K562 (cell line): ENCODE measurements around the gene ANKRD13D.

Experiments
- CBX3 ChIP-seq, 2 experiments: IDR thresholded peaks; 1 replicate in 1 of 2; 2 replicates in 1 of 2; pipeline ENCODE4 v1.6.1; 2012; ENCODE audit warnings: inconsistent platforms in 2 of 2, low read length in 2 of 2, borderline replicate concordance in 1 of 2, control low read depth in 1 of 2
- CTCF ChIP-seq, 3 experiments: IDR thresholded peaks in 2 of 3; conservative IDR thresholded peaks in 1 of 3; 2 replicates each; pipeline ENCODE4 v1.5.1; 2011 to 2012; ENCODE audit warnings: low read length in 3 of 3, mild to moderate bottlenecking in 3 of 3, control low read depth in 2 of 3, improper control_type of control experiment in 1 of 3, inconsistent platforms in 1 of 3, low read depth in 1 of 3, mixed read lengths in 1 of 3, moderate library complexity in 1 of 3; ENCODE audit not compliant: insufficient read depth in 2 of 3
- GATA2 ChIP-seq: sonication (generic); formaldehyde crosslinking; IDR thresholded peaks from 2 replicates; pipeline ENCODE4 v1.4.0; 2020; ENCODE audit warnings: mild to moderate bottlenecking, missing genetic modification reagents
- GATAD2B ChIP-seq: fragments of 450-650 bp; IDR thresholded peaks from 2 replicates; pipeline ENCODE4 v1.6.1; 2017; ENCODE audit warnings: mild to moderate bottlenecking, borderline replicate concordance
- HDAC2 ChIP-seq: fragments of 450-650 bp; IDR thresholded peaks from 2 replicates; pipeline ENCODE4 v1.6.1; 2016; ENCODE audit warnings: mild to moderate bottlenecking
- HMGXB4 ChIP-seq: sonication (generic); formaldehyde crosslinking; IDR thresholded peaks from 2 replicates; pipeline ENCODE4 v1.8.1; 2023; ENCODE audit warnings: mild to moderate bottlenecking, missing genetic modification reagents
- PCBP2 ChIP-seq: fragments of 200-400 bp; formaldehyde crosslinking; IDR thresholded peaks from 2 replicates; pipeline ENCODE4 v1.6.1; 2018; ENCODE audit warnings: low read length, low read depth, mild to moderate bottlenecking, moderate library complexity; ENCODE audit not compliant: poor library complexity, severe bottlenecking
- TAF1 ChIP-seq: IDR thresholded peaks from 2 replicates; pipeline ENCODE4 v1.6.1; 2011; ENCODE audit warnings: mild to moderate bottlenecking, low read length, moderate library complexity; ENCODE audit not compliant: insufficient read depth, control insufficient read depth, severe bottlenecking; ENCODE audit errors: extremely low read depth
- TAF15 ChIP-seq: fragments of 200-400 bp; formaldehyde crosslinking; IDR thresholded peaks from 2 replicates; pipeline ENCODE4 v1.6.1; 2017; ENCODE audit warnings: mild to moderate bottlenecking, low read depth, low read length, moderate library complexity
- TCF7L2 ChIP-seq: fragments of 150-350 bp; IDR thresholded peaks from 2 replicates; pipeline ENCODE4 v1.6.1; 2016; ENCODE audit warnings: low read depth, mild to moderate bottlenecking, low read length, moderate library complexity
- ZBTB34 ChIP-seq: fragments of 250-450 bp; sonication (Bioruptor Pico); IDR thresholded peaks from 2 replicates; pipeline ENCODE4 v1.8.0; 2021; ENCODE audit warnings: mild to moderate bottlenecking, moderate library complexity
- ZNF121 ChIP-seq: sonication (generic); formaldehyde crosslinking; conservative IDR thresholded peaks from 2 replicates; pipeline ENCODE4 v1.8.0; 2022; ENCODE audit warnings: missing genetic modification reagents
- ZNF431 ChIP-seq: sonication (generic); formaldehyde crosslinking; IDR thresholded peaks from 2 replicates; pipeline ENCODE4 v1.8.0; 2022; ENCODE audit warnings: mild to moderate bottlenecking, missing genetic modification reagents

GRCh38 chr11:67264877-67265632 lies 24.0 kb upstream of the ANKRD13D start:
- TF ChIP-seq TCF7L2, result no peak
- no peak for TF ChIP-seq HMGXB4 (CRISPR knock-in tag)
- TF ChIP-seq HDAC2, result no peak
- no peak for TF ChIP-seq PCBP2
- no peak for TF ChIP-seq GATAD2B
- no peak for TF ChIP-seq TAF15
- no peak for TF ChIP-seq CBX3 (IDR thresholded peaks at IDR 0.05; ENCODE audit: borderline replicate concordance in 1 of 2, low read length in 2 of 2)
- no peak for TF ChIP-seq ZNF431 (CRISPR knock-in tag)
- no peak for TF ChIP-seq ZNF121 (CRISPR knock-in tag)
- no peak for TF ChIP-seq GATA2 (CRISPR knock-in tag)
- TF ChIP-seq TAF1, result no peak
- no peak for TF ChIP-seq CTCF (IDR thresholded peaks at IDR 0.05 in 2 of 3, conservative IDR thresholded peaks at IDR 0.05 in 1 of 3; ENCODE audit: insufficient read depth in 2 of 3, low read depth in 1 of 3, low read length in 3 of 3)
- no peak for TF ChIP-seq ZBTB34 (CRISPR knock-in tag)
